ENCODE measurements around the gene CCT5. TPM values are rescaled to one million over a fixed set of nuclear protein-coding genes. Genes with fewer than 3 reads are reported as not detected.
A peak's percentile ranks its signal among the peaks of the same experiment; 100 is the strongest.

Gene CCT5
- total and polyA plus RNA-seq, 10 of the 15 experiments (the other 5 are each of a cell fraction or from before 2014, with no cell fraction given) = 376 to 637 (median 543) TPM

GRCh38 chr5:10249948-10250805, at the start of gene CCT5 (continued):
- peak; percentile 85 for TF ChIP-seq SREBF2 (IDR thresholded peaks at IDR 0.05; ENCODE audit: low read length)
- TF ChIP-seq BACH1 (IDR thresholded peaks at IDR 0.05; ENCODE audit: borderline replicate concordance) = peak; percentile 40; the same call in 1 of the 2 replicates
- TF ChIP-seq TCF3 (IDR thresholded peaks at IDR 0.05; ENCODE audit: borderline replicate concordance, insufficient read depth, low read depth, low read length) = no peak
- peak; percentile 75 for TF ChIP-seq NBN (IDR thresholded peaks at IDR 0.05)
- TF ChIP-seq FOXK2 (IDR thresholded peaks at IDR 0.05) = peak; percentile 97
- TF ChIP-seq ETV6 (conservative IDR thresholded peaks at IDR 0.05 in 1 of 2, IDR thresholded peaks at IDR 0.05 in 1 of 2; ENCODE audit: borderline replicate concordance in 1 of 2, low read depth in 1 of 2) = peak in 1 of 2 experiments; percentile 16; a peak in 1 of 4 replicates
- no peak for TF ChIP-seq REST (IDR thresholded peaks at IDR 0.05; ENCODE audit: low read depth, low read length)
- TF ChIP-seq CBFB (IDR thresholded peaks at IDR 0.05; ENCODE audit: low read depth) = peak; percentile 68; the same call in 1 of the 2 replicates
- TF ChIP-seq, protein P1, sequence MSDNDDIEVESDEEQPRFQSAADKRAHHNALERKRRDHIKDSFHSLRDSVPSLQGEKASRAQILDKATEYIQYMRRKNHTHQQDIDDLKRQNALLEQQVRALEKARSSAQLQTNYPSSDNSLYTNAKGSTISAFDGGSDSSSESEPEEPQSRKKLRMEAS (IDR thresholded peaks at IDR 0.05; ENCODE audit: low read depth, low read length) = peak; percentile 67; the same call in 1 of the 2 replicates
- TF ChIP-seq SMARCA5 (IDR thresholded peaks at IDR 0.05) = no peak
- TF ChIP-seq, protein P2, sequence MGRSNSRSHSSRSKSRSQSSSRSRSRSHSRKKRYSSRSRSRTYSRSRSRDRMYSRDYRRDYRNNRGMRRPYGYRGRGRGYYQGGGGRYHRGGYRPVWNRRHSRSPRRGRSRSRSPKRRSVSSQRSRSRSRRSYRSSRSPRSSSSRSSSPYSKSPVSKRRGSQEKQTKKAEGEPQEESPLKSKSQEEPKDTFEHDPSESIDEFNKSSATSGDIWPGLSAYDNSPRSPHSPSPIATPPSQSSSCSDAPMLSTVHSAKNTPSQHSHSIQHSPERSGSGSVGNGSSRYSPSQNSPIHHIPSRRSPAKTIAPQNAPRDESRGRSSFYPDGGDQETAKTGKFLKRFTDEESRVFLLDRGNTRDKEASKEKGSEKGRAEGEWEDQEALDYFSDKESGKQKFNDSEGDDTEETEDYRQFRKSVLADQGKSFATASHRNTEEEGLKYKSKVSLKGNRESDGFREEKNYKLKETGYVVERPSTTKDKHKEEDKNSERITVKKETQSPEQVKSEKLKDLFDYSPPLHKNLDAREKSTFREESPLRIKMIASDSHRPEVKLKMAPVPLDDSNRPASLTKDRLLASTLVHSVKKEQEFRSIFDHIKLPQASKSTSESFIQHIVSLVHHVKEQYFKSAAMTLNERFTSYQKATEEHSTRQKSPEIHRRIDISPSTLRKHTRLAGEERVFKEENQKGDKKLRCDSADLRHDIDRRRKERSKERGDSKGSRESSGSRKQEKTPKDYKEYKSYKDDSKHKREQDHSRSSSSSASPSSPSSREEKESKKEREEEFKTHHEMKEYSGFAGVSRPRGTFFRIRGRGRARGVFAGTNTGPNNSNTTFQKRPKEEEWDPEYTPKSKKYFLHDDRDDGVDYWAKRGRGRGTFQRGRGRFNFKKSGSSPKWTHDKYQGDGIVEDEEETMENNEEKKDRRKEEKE (IDR thresholded peaks at IDR 0.05) = peak; percentile 90
- TF ChIP-seq, protein P3, sequence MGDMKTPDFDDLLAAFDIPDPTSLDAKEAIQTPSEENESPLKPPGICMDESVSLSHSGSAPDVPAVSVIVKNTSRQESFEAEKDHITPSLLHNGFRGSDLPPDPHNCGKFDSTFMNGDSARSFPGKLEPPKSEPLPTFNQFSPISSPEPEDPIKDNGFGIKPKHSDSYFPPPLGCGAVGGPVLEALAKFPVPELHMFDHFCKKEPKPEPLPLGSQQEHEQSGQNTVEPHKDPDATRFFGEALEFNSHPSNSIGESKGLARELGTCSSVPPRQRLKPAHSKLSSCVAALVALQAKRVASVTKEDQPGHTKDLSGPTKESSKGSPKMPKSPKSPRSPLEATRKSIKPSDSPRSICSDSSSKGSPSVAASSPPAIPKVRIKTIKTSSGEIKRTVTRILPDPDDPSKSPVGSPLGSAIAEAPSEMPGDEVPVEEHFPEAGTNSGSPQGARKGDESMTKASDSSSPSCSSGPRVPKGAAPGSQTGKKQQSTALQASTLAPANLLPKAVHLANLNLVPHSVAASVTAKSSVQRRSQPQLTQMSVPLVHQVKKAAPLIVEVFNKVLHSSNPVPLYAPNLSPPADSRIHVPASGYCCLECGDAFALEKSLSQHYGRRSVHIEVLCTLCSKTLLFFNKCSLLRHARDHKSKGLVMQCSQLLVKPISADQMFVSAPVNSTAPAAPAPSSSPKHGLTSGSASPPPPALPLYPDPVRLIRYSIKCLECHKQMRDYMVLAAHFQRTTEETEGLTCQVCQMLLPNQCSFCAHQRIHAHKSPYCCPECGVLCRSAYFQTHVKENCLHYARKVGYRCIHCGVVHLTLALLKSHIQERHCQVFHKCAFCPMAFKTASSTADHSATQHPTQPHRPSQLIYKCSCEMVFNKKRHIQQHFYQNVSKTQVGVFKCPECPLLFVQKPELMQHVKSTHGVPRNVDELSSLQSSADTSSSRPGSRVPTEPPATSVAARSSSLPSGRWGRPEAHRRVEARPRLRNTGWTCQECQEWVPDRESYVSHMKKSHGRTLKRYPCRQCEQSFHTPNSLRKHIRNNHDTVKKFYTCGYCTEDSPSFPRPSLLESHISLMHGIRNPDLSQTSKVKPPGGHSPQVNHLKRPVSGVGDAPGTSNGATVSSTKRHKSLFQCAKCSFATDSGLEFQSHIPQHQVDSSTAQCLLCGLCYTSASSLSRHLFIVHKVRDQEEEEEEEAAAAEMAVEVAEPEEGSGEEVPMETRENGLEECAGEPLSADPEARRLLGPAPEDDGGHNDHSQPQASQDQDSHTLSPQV (IDR thresholded peaks at IDR 0.05) = no peak
- TF ChIP-seq, protein P4, sequence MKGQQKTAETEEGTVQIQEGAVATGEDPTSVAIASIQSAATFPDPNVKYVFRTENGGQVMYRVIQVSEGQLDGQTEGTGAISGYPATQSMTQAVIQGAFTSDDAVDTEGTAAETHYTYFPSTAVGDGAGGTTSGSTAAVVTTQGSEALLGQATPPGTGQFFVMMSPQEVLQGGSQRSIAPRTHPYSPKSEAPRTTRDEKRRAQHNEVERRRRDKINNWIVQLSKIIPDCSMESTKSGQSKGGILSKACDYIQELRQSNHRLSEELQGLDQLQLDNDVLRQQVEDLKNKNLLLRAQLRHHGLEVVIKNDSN (IDR thresholded peaks at IDR 0.05; ENCODE audit: borderline replicate concordance, extremely low read length, insufficient read depth, low read depth, low read length) = no peak
- TF ChIP-seq NR2C2 (IDR thresholded peaks at IDR 0.05; ENCODE audit: borderline replicate concordance, control insufficient read depth, insufficient read length, low read depth) = no peak
- TF ChIP-seq ESRRA (IDR thresholded peaks at IDR 0.05; ENCODE audit: low read length) = no peak
- no peak; the same call in 1 of the 2 replicates for TF ChIP-seq FOXM1 (IDR thresholded peaks at IDR 0.05; ENCODE audit: low read depth, low read length)
- TF ChIP-seq ZNF622 (IDR thresholded peaks at IDR 0.05) = no peak

All from GM12878 (cell line).